ENCODE data around the gene STEAP1B.

DNA sequence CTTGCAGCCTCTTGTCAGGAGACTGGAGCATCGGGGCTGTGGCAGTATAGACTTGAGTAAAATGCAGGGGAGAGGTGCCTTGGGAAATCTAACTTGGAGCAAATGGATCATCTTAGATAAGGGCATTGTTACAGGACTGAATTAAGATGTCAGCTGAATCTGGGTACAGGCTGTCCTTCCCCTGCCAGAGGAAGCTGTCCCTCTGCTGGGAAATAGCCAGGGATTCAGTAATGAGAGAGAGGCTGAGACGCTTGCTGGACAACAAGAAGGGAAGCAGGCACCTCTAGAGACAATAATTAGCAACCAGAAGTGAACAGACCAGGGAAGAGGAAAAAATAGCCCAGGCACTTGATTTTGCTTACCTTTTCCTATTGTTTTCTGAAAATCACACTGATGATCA, 122.3 kb downstream of the STEAP1B start:
- TF ChIP-seq, protein P1, sequence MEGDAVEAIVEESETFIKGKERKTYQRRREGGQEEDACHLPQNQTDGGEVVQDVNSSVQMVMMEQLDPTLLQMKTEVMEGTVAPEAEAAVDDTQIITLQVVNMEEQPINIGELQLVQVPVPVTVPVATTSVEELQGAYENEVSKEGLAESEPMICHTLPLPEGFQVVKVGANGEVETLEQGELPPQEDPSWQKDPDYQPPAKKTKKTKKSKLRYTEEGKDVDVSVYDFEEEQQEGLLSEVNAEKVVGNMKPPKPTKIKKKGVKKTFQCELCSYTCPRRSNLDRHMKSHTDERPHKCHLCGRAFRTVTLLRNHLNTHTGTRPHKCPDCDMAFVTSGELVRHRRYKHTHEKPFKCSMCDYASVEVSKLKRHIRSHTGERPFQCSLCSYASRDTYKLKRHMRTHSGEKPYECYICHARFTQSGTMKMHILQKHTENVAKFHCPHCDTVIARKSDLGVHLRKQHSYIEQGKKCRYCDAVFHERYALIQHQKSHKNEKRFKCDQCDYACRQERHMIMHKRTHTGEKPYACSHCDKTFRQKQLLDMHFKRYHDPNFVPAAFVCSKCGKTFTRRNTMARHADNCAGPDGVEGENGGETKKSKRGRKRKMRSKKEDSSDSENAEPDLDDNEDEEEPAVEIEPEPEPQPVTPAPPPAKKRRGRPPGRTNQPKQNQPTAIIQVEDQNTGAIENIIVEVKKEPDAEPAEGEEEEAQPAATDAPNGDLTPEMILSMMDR (IDR thresholded peaks at IDR 0.05; ENCODE audit: low read depth, low read length, missing input control), result no peak
- TF ChIP-seq RXRA (IDR thresholded peaks at IDR 0.05) (no peak), FOXA1 (IDR thresholded peaks at IDR 0.05) (no peak), EGR1 (IDR thresholded peaks at IDR 0.05; ENCODE audit: low read depth in 2 of 2) (no peak), RAD21 (IDR thresholded peaks at IDR 0.05) (no peak), HNF4A (conservative IDR thresholded peaks at IDR 0.05) (no peak), SP1 (IDR thresholded peaks at IDR 0.05) (no peak), HNF4G (IDR thresholded peaks at IDR 0.05) (no peak), YY1 (IDR thresholded peaks at IDR 0.05) (no peak)
- TF ChIP-seq, protein P2, sequence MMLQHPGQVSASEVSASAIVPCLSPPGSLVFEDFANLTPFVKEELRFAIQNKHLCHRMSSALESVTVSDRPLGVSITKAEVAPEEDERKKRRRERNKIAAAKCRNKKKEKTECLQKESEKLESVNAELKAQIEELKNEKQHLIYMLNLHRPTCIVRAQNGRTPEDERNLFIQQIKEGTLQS (IDR thresholded peaks at IDR 0.05), result no peak
- TF ChIP-seq, protein P3, sequence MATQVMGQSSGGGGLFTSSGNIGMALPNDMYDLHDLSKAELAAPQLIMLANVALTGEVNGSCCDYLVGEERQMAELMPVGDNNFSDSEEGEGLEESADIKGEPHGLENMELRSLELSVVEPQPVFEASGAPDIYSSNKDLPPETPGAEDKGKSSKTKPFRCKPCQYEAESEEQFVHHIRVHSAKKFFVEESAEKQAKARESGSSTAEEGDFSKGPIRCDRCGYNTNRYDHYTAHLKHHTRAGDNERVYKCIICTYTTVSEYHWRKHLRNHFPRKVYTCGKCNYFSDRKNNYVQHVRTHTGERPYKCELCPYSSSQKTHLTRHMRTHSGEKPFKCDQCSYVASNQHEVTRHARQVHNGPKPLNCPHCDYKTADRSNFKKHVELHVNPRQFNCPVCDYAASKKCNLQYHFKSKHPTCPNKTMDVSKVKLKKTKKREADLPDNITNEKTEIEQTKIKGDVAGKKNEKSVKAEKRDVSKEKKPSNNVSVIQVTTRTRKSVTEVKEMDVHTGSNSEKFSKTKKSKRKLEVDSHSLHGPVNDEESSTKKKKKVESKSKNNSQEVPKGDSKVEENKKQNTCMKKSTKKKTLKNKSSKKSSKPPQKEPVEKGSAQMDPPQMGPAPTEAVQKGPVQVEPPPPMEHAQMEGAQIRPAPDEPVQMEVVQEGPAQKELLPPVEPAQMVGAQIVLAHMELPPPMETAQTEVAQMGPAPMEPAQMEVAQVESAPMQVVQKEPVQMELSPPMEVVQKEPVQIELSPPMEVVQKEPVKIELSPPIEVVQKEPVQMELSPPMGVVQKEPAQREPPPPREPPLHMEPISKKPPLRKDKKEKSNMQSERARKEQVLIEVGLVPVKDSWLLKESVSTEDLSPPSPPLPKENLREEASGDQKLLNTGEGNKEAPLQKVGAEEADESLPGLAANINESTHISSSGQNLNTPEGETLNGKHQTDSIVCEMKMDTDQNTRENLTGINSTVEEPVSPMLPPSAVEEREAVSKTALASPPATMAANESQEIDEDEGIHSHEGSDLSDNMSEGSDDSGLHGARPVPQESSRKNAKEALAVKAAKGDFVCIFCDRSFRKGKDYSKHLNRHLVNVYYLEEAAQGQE (IDR thresholded peaks at IDR 0.05), result no peak
- TF ChIP-seq, protein P4, sequence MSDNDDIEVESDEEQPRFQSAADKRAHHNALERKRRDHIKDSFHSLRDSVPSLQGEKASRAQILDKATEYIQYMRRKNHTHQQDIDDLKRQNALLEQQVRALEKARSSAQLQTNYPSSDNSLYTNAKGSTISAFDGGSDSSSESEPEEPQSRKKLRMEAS (IDR thresholded peaks at IDR 0.05), result no peak
- TF ChIP-seq, protein P5, sequence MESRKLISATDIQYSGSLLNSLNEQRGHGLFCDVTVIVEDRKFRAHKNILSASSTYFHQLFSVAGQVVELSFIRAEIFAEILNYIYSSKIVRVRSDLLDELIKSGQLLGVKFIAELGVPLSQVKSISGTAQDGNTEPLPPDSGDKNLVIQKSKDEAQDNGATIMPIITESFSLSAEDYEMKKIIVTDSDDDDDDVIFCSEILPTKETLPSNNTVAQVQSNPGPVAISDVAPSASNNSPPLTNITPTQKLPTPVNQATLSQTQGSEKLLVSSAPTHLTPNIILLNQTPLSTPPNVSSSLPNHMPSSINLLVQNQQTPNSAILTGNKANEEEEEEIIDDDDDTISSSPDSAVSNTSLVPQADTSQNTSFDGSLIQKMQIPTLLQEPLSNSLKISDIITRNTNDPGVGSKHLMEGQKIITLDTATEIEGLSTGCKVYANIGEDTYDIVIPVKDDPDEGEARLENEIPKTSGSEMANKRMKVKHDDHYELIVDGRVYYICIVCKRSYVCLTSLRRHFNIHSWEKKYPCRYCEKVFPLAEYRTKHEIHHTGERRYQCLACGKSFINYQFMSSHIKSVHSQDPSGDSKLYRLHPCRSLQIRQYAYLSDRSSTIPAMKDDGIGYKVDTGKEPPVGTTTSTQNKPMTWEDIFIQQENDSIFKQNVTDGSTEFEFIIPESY (IDR thresholded peaks at IDR 0.05), result no peak

Data from liver (tissue), 3 donors.